Body of pancreas (tissue), 4 donors: ENCODE results near the gene NUCKS1. TPM values are rescaled to one million over a fixed set of nuclear protein-coding genes. Genes with fewer than 3 reads are reported as not detected.

ENCODE experiments used
- ATAC-seq: fragments of 150-250 bp; one replicate; pipeline ENCODE4 v1.9.1; 2016
- DNase-seq, 4 donors: peaks; one replicate each; pipeline ENCODE4 v3.0.0-alpha.2; 2019
- H3K27ac ChIP-seq, 4 donors: fragments of 200-600 bp; sonication (generic); 1 replicate in 3 of 4; 2 replicates in 1 of 4; pipeline versions ENCODE4 v1.5.1 to v1.6.1; 2016 to 2019; ENCODE audit warnings: mild to moderate bottlenecking in 1 of 4, mixed read lengths in 1 of 4, moderate library complexity in 1 of 4
- H3K27me3 ChIP-seq, 2 donors: fragments of 200-600 bp; sonication (generic); one replicate each; pipeline ENCODE4 v1.6.0; 2016; ENCODE audit warnings: mild to moderate bottlenecking in 1 of 2
- H3K36me3 ChIP-seq, 2 donors: fragments of 200-600 bp; sonication (generic); replicated peaks in 1 of 2; 2 replicates each; pipeline ENCODE4 v1.5.1; 2016; ENCODE audit warnings: low read depth in 2 of 2; ENCODE audit not compliant: insufficient read depth in 1 of 2
- H3K4me1 ChIP-seq: fragments of 200-600 bp; sonication (generic); one replicate; pipeline ENCODE4 v1.6.0; 2016
- H3K4me3 ChIP-seq, 2 donors: fragments of 200-600 bp; sonication (generic); 1 replicate in 1 of 2; 2 replicates in 1 of 2; pipeline ENCODE4 v1.5.1; 2016 to 2019
- H3K9me3 ChIP-seq, 3 donors: fragments of 200-600 bp; sonication (generic); 1 replicate in 2 of 3; 2 replicates in 1 of 3; pipeline ENCODE4 v1.5.1; 2016
- POLR2A ChIP-seq, 3 donors: fragments of 450-650 bp; IDR thresholded peaks; one replicate each; pipeline ENCODE4 v1.6.1; 2016; ENCODE audit warnings: antibody characterized with exemption in 3 of 3, mild to moderate bottlenecking in 2 of 3
- WGBS, 2 donors: methylation state at CpG; one replicate each; pipeline ENCODE4 v1.1.5; 2017; 5-methylcytosine and 5-hydroxymethylcytosine counted together
- intact Hi-C: fragments of 100-400 bp; cut with DNase I; formaldehyde crosslinking; loops from one replicate; pipeline ENCODE4 v1.15.1; 2023
- total RNA-seq, 2 donors: library from RNA; depleted of rRNA; stranded (reverse); fragments of >200 nt; gene quantifications; one replicate each; pipeline ENCODE4 v1.1.0, GENCODE V29; 2016
- TF ChIP-seq, protein P1 (sequence below), 7 experiments: fragments of 450-650 bp in 4 of 7; fragments of 200-600 bp in 3 of 7; sonication (generic) in 3 of 7; IDR thresholded peaks; one replicate each; pipeline ENCODE4 v1.5.1; 2016 to 2019; ENCODE audit warnings: antibody characterized with exemption in 7 of 7

NUCKS1 gene
- total RNA-seq, 2 donors from 2014 or later: 37.6 to 39.2 TPM

DNA sequence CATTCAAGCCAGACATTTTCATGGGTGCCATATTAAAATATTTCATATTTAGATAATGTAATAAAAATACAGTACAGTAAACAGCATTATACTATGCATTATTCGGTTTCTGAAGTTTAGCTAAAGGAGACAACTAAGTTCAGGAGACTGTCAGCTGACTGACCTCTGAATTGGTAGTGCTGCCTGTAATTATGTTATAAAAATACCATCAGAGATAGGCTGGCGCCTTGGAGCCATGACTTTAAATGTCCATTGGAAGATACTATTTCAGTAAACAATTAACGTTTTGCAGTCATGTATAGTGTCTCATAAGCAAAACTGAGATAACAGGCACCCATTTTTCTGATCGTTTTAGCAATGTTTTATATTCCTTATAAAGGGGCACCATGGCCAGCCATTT, 36.6 kb upstream of the NUCKS1 start:
- H3K27ac ChIP-seq: no peak overlapping the region
- DNase-seq: no peak
- no peaks in the 10 kb centered on the region for H3K4me1 ChIP-seq
- H3K9me3 ChIP-seq: no peaks in the 10 kb centered on the region
- H3K27me3 ChIP-seq: no peaks in the 10 kb centered on the region
- TF ChIP-seq, protein P1, sequence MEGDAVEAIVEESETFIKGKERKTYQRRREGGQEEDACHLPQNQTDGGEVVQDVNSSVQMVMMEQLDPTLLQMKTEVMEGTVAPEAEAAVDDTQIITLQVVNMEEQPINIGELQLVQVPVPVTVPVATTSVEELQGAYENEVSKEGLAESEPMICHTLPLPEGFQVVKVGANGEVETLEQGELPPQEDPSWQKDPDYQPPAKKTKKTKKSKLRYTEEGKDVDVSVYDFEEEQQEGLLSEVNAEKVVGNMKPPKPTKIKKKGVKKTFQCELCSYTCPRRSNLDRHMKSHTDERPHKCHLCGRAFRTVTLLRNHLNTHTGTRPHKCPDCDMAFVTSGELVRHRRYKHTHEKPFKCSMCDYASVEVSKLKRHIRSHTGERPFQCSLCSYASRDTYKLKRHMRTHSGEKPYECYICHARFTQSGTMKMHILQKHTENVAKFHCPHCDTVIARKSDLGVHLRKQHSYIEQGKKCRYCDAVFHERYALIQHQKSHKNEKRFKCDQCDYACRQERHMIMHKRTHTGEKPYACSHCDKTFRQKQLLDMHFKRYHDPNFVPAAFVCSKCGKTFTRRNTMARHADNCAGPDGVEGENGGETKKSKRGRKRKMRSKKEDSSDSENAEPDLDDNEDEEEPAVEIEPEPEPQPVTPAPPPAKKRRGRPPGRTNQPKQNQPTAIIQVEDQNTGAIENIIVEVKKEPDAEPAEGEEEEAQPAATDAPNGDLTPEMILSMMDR (IDR thresholded peaks at IDR 0.05): no peak
- TF ChIP-seq POLR2A (IDR thresholded peaks at IDR 0.05): no peak
- ATAC-seq: no peak
- WGBS, 2 donors: 62% methylated on average over 4 of the region's 4 CpGs
- peaks cover 4 to 5% of the 10 kb centered on the region in 2 donors for H3K36me3 ChIP-seq
- intact Hi-C loops: no loop called here
- no peak overlapping the region for H3K4me3 ChIP-seq

DNA sequence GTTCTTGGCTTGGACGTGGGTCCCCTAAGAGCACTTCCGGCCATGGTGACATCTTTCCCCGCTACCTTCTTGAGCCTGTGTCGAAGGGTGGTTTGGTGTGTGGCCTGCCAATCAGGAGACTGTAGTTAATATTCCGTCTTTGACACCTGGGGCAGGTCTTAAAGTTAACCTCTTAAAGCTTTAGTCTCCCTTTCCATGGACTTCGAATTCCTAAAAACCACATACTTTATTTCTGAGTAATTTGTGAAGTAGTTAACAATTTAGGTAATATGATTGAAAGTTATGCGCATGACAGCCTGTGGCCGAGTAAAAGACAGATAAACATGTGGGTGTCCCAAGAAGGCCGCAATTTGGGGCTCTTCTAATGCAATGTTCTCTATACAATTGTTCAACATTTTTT, 35.5 kb upstream of the NUCKS1 start:
- intact Hi-C loops: no loop called here
- ATAC-seq: no peak
- Histone ChIP-seq H3K9me3 (no peaks in the 10 kb centered on the region), H3K27me3 (no peaks in the 10 kb centered on the region), H3K27ac (no peak overlapping the region), H3K4me1 (no peaks in the 10 kb centered on the region), H3K36me3 (peaks cover 0 to 2% of the 10 kb centered on the region in 2 donors), H3K4me3 (no peak overlapping the region)
- 75 to 76% methylated on average over 9 of the region's 9 CpGs for WGBS, 2 donors
- no peak for TF ChIP-seq POLR2A (IDR thresholded peaks at IDR 0.05)
- TF ChIP-seq, protein P1 (IDR thresholded peaks at IDR 0.05): no peak
- DNase-seq: no peak

DNA sequence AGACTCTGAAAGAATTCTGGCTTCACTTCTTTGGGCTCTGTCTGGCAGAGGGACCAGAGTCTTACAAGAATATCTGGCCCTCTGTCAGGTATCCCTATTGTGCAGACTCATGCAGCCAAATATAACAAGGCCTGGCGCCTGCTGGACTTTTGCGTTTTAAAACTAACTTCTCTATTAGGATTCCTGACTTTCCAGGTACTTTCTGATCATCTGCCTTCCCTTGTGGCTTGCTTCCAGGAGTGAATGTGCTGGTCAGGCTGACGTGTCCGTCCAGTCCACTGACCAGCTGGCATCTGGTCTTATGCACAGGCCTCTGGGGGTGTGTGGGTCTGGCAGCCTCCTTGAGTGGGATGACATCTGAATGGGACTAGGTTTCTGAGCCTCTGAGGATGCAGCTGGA, 33.9 kb upstream of the NUCKS1 start:
- no peak for TF ChIP-seq POLR2A (IDR thresholded peaks at IDR 0.05)
- TF ChIP-seq, protein P1 (IDR thresholded peaks at IDR 0.05): no peak
- Histone ChIP-seq H3K4me3 (no peak overlapping the region), H3K27ac (no peak overlapping the region), H3K36me3 (no peaks in the 10 kb centered on the region), H3K27me3 (no peaks in the 10 kb centered on the region), H3K9me3 (no peaks in the 10 kb centered on the region), H3K4me1 (no peaks in the 10 kb centered on the region)
- 75 to 89% methylated on average over 4 of the region's 4 CpGs for WGBS, 2 donors
- no peak for DNase-seq
- ATAC-seq: no peak
- intact Hi-C loops: no loop called here

DNA sequence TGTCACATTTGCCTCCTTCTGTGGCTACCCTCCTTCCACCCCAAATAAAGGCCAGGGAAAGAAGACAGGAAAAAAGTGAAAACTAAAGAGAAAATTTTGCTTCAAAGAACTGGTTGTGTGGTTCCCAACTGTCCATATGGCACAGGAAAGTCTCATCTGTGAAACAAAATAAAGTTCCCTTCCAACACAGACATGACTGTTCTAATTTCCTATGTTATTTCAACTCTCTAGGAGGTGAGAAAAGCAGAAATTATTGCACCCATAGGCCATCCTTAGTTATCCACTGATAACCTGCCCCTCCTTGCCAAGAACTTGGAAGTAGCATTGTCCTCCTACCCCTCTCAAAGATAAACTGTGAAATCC, 33.4 kb upstream of the NUCKS1 start:
- H3K9me3 ChIP-seq: no peaks in the 10 kb centered on the region
- TF ChIP-seq POLR2A (IDR thresholded peaks at IDR 0.05): no peak
- TF ChIP-seq, protein P1 (IDR thresholded peaks at IDR 0.05): no peak
- intact Hi-C loops: no loop called here
- no peak for ATAC-seq
- H3K27ac ChIP-seq: no peak overlapping the region
- DNase-seq: no peak
- H3K36me3 ChIP-seq: no peaks in the 10 kb centered on the region
- no peaks in the 10 kb centered on the region for H3K27me3 ChIP-seq
- no peaks in the 10 kb centered on the region for H3K4me1 ChIP-seq
- H3K4me3 ChIP-seq: no peak overlapping the region

DNA sequence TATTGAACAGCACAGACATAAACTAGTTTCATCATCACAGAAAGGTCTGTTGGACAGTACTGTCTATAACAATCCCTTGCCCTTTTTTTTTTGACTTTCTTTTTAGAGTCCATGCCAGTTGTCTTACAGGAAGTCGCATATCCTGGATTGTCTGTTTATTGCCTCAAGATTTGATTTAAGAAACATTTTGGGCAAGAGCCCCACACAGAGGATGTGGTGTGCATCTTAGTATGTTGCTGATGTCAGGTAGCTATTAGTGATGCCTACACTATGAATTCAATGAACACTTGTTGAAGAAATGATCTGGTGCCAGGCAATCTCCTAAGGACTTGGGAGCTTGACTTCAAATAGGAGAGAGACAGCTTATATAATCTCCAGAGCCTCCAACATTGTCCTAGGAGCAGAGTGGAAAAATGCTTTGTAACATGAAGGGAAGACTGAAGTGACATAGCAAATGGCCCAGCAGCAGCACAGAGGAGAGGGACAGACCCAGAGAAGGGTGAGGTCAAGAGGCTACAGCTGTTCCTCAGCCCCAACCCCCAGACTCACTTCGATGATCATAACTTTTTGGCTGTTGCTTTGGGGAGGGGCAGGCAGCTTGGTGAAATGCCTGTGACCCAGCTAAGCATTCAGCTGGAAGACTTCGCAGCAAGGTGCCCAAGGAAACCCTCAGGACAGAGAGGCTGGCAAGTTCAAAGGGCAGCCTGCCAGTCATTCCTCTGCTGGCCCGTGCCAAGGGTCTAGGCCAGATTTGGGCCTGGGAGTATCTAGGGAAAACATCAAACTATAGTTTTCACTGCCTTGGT, 32.8 kb upstream of the NUCKS1 start:
- intact Hi-C loops: no loop called here
- ATAC-seq (no peak), DNase-seq (no peak)
- H3K4me3 ChIP-seq: no peak overlapping the region
- WGBS, 2 donors: 74 to 80% methylated on average over 4 of the region's 4 CpGs
- H3K36me3 ChIP-seq: no peaks in the 10 kb centered on the region
- H3K9me3 ChIP-seq: no peaks in the 10 kb centered on the region
- no peak for TF ChIP-seq POLR2A (IDR thresholded peaks at IDR 0.05)
- TF ChIP-seq, protein P1 (IDR thresholded peaks at IDR 0.05): no peak
- no peaks in the 10 kb centered on the region for H3K4me1 ChIP-seq
- no peaks in the 10 kb centered on the region for H3K27me3 ChIP-seq
- no peak overlapping the region for H3K27ac ChIP-seq
